Ascending aorta (tissue), 2 donors: ENCODE data around the gene SFI1. TPM values are rescaled to one million over a fixed set of nuclear protein-coding genes. Genes with fewer than 3 reads are reported as not detected.

ENCODE experiments used
- DNase-seq, 2 donors: peaks; one replicate each; pipeline ENCODE4 v3.0.0-alpha.2; 2019; ENCODE audit warnings: low spot score in 2 of 2
- H3K27ac ChIP-seq, 2 donors: fragments of 200-600 bp; sonication (generic); one replicate each; pipeline ENCODE4 v1.5.1; 2016 to 2017; ENCODE audit warnings: mild to moderate bottlenecking in 1 of 2
- H3K27me3 ChIP-seq: fragments of 200-600 bp; sonication (generic); one replicate; pipeline ENCODE4 v1.5.1; 2017
- H3K36me3 ChIP-seq, 2 donors: fragments of 200-600 bp; sonication (generic); one replicate each; pipeline ENCODE4 v1.5.1; 2016
- H3K4me1 ChIP-seq, 2 donors: fragments of 200-600 bp; sonication (generic); one replicate each; pipeline ENCODE4 v1.5.1; 2016 to 2017; ENCODE audit warnings: mild to moderate bottlenecking in 1 of 2
- H3K4me3 ChIP-seq, 2 donors: fragments of 200-600 bp; sonication (generic); one replicate each; pipeline ENCODE4 v1.5.1; 2016 to 2017; ENCODE audit warnings: mild to moderate bottlenecking in 1 of 2
- H3K9me3 ChIP-seq, 2 donors: fragments of 200-600 bp; sonication (generic); one replicate each; pipeline ENCODE4 v1.5.1; 2016
- CTCF ChIP-seq, 3 experiments: fragments of 200-600 bp in 2 of 3; fragments of 450-650 bp in 1 of 3; sonication (generic) in 2 of 3; IDR thresholded peaks; one replicate each; pipeline ENCODE4 v1.5.1; 2016 to 2019; ENCODE audit warnings: antibody characterized with exemption in 3 of 3, mild to moderate bottlenecking in 1 of 3, moderate library complexity in 1 of 3
- intact Hi-C: fragments of 100-400 bp; cut with DNase I; formaldehyde crosslinking; loops from one replicate; pipeline ENCODE4 v1.15.1; 2023
- total RNA-seq: library from RNA; depleted of rRNA; stranded (reverse); fragments of >200 nt; gene quantifications from one replicate; pipeline ENCODE4 v1.1.0, GENCODE V29; 2016

The SFI1 gene
- total RNA-seq, 1 donor from 2014 or later, result 31.0 TPM

DNA sequence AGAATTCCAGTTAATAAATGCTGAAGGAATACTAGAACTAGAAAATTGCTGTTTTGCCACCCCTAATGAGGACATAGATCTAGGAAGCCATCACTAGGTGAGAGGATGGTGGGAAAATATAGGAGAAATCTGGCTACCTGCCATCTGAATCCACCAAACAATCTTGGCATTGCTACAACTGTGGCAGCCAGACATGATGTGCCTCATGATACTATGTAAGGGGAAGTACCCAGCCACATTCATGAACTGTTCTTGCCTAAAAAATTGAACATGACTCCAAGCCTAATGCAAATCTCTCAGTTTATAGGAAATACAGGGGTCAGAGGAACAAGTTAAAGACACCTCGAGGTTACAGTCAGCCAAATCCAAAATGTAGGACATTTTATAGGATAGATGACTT, 72.8 kb downstream of the SFI1 start:
- intact Hi-C loops, result no loop called here
- TF ChIP-seq CTCF (IDR thresholded peaks at IDR 0.05), result no peak
- no peak overlapping the region for H3K27ac ChIP-seq
- no peaks in the 10 kb centered on the region for H3K9me3 ChIP-seq
- H3K27me3 ChIP-seq, result no peaks in the 10 kb centered on the region
- DNase-seq, result no peak
- no peak overlapping the region for H3K4me3 ChIP-seq
- peaks cover 5 to 11% of the 10 kb centered on the region in 2 donors for H3K36me3 ChIP-seq
- H3K4me1 ChIP-seq, result no peaks in the 10 kb centered on the region

DNA sequence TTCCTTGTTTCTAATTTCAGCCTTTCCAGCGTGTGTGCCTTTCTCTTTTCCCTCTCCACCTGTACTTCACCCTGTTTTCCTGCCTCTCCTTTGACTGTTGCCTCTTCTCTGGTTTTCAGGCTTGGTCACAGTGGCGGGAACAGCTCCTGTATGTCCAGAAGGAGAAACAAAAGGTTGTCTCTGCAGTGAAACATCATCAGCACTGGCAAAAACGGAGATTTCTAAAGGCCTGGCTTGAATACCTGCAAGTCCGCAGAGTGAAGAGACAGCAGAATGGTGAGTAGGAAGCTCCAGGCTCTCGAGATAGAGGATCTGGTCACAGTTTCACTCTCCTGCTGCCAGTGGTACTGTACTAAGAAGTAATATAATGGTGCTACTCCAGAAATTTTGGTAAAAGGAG, 76.6 kb downstream of the SFI1 start:
- intact Hi-C loops, result no loop called here
- Histone ChIP-seq H3K4me3 (no peak overlapping the region), H3K36me3 (peaks cover 14 to 23% of the 10 kb centered on the region in 2 donors), H3K27me3 (no peaks in the 10 kb centered on the region), H3K27ac (no peak overlapping the region), H3K9me3 (no peaks in the 10 kb centered on the region), H3K4me1 (no peaks in the 10 kb centered on the region)
- no peak for TF ChIP-seq CTCF (IDR thresholded peaks at IDR 0.05)
- DNase-seq, result no peak

GRCh38 chr22:31574055-31574670, 77.8 kb downstream of the SFI1 start:
- no peak for TF ChIP-seq CTCF (IDR thresholded peaks at IDR 0.05)
- intact Hi-C loops, result no loop called here
- Histone ChIP-seq H3K9me3 (no peaks in the 10 kb centered on the region), H3K27me3 (no peaks in the 10 kb centered on the region), H3K4me1 (no peaks in the 10 kb centered on the region), H3K36me3 (peaks cover 17 to 34% of the 10 kb centered on the region in 2 donors), H3K4me3 (no peak overlapping the region), H3K27ac (no peak overlapping the region)
- no peak for DNase-seq

- H3K27ac ChIP-seq, result no peak overlapping the region
- no peak overlapping the region for H3K4me3 ChIP-seq
- H3K4me1 ChIP-seq, result no peaks in the 10 kb centered on the region
- DNase-seq, result no peak
- intact Hi-C loops, result no loop called here
- H3K9me3 ChIP-seq, result no peaks in the 10 kb centered on the region
- peaks cover 17 to 34% of the 10 kb centered on the region in 2 donors for H3K36me3 ChIP-seq
- H3K27me3 ChIP-seq, result no peaks in the 10 kb centered on the region
- TF ChIP-seq CTCF (IDR thresholded peaks at IDR 0.05), result no peak
Measured at GRCh38 chr22:31575190-31575589, 78.9 kb downstream of the SFI1 start.

DNA sequence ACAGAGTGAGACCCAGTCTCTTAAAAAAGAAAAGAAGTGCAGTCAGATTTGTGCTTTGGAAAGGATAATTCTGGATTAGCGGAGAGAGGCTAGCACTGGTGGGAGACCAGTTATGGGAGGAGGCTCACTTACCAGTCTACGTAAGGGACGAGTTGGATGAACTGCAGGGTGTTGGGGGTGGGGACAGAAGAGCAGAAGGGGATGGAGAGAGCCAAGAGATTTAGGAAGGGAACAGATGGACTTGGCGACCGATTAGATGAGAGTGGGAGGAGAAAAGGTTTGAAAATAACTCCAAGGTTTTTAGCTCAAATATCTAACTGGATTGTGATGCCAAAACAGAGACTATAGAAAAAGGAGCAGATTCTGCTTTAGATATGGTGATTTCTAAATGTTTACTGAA, 81.4 kb downstream of the SFI1 start:
- Histone ChIP-seq H3K36me3 (peaks cover 17 to 28% of the 10 kb centered on the region in 2 donors), H3K9me3 (no peaks in the 10 kb centered on the region), H3K27me3 (no peaks in the 10 kb centered on the region), H3K4me1 (no peaks in the 10 kb centered on the region), H3K4me3 (no peak overlapping the region), H3K27ac (no peak overlapping the region)
- DNase-seq, result no peak
- intact Hi-C loops, result no loop called here
- TF ChIP-seq CTCF (IDR thresholded peaks at IDR 0.05), result no peak

GRCh38 chr22:31578171-31578570, 81.8 kb downstream of the SFI1 start:
- H3K27ac ChIP-seq, result no peak overlapping the region
- no peaks in the 10 kb centered on the region for H3K4me1 ChIP-seq
- no peaks in the 10 kb centered on the region for H3K27me3 ChIP-seq
- no peaks in the 10 kb centered on the region for H3K9me3 ChIP-seq
- TF ChIP-seq CTCF (IDR thresholded peaks at IDR 0.05), result no peak
- H3K4me3 ChIP-seq, result no peak overlapping the region
- DNase-seq, result no peak
- intact Hi-C loops, result no loop called here
- peaks cover 17 to 24% of the 10 kb centered on the region in 2 donors for H3K36me3 ChIP-seq
